Thoracic aorta (tissue), 2 donors: ENCODE measurements around the gene IGFL1. TPM values are rescaled to one million over a fixed set of nuclear protein-coding genes. Genes with fewer than 3 reads are reported as not detected.
"Not testable (repeated sequence)": the region's sequence is repeated elsewhere in the genome, so short reads cannot be mapped to it uniquely, and the experiment has no call there.

Experiments used
- ATAC-seq: fragments of 150-250 bp; one replicate; pipeline ENCODE4 v1.8.0; 2017; ENCODE audit warnings: low read depth; ENCODE audit not compliant: insufficient number of reproducible peaks, low FRiP score
- DNase-seq: peaks from one replicate; pipeline ENCODE4 v3.0.0-alpha.2; 2020; ENCODE audit warnings: low spot score
- H3K27ac ChIP-seq, 2 donors: fragments of 200-600 bp; sonication (generic); 1 replicate in 1 of 2; 2 replicates in 1 of 2; pipeline ENCODE4 v1.5.1; 2016; ENCODE audit warnings: mild to moderate bottlenecking in 2 of 2, moderate library complexity in 2 of 2
- H3K27me3 ChIP-seq: fragments of 200-600 bp; sonication (generic); replicated peaks from 2 replicates; pipeline ENCODE4 v1.6.0; 2016; ENCODE audit warnings: mild to moderate bottlenecking; ENCODE audit not compliant: insufficient read depth
- H3K36me3 ChIP-seq: fragments of 200-600 bp; sonication (generic); one replicate; pipeline ENCODE4 v1.5.1; 2016
- H3K4me1 ChIP-seq, 2 donors: fragments of 200-600 bp; sonication (generic); 1 replicate in 1 of 2; 2 replicates in 1 of 2; pipeline versions ENCODE4 v1.5.1 to v1.6.0; 2016; ENCODE audit warnings: low read depth in 2 of 2, mild to moderate bottlenecking in 1 of 2; ENCODE audit not compliant: control insufficient read depth in 1 of 2
- H3K4me3 ChIP-seq: fragments of 200-600 bp; sonication (generic); 2 replicates; pipeline ENCODE4 v1.5.1; 2016; ENCODE audit warnings: mild to moderate bottlenecking
- H3K9me3 ChIP-seq: fragments of 200-600 bp; sonication (generic); 2 replicates; pipeline ENCODE4 v1.5.1; 2016
- total RNA-seq, 2 donors: library from RNA; depleted of rRNA; stranded (reverse); fragments of >200 nt; gene quantifications; one replicate each; pipeline versions ENCODE4 v1.1.0 to v1.2.3, GENCODE V29; 2016
- TF ChIP-seq, protein P1 (sequence below): fragments of 200-600 bp; sonication (generic); IDR thresholded peaks from one replicate; pipeline ENCODE4 v1.5.1; 2019; ENCODE audit warnings: antibody characterized with exemption

The IGFL1 gene
- total RNA-seq, 2 donors from 2014 or later: not detected

DNA sequence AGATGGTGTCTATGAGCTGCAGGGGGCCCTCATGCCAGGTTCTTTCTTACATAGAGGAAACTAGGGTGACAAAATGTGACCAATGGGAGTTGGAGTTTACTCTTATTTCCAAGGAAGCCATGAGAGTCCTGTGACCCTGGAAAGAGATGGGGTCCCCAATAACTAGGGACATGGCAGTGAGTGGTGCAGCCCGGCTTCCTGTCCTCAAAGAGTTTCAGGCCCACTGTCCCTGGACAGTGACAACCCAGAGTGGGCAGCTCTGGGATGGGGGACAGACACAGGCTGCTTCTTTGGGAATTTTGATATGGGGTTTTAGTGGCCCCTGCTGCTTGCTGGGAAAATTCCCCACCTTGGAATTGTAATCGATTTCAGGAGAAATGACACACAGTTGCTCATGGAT lies 8.4 kb upstream of the IGFL1 start:
- H3K9me3 ChIP-seq: no peaks in the 10 kb centered on the region
- no peaks in the 10 kb centered on the region for H3K27me3 ChIP-seq
- no peak overlapping the region for H3K4me3 ChIP-seq
- H3K27ac ChIP-seq: no peak overlapping the region
- ATAC-seq: no peak
- H3K36me3 ChIP-seq: no peaks in the 10 kb centered on the region
- DNase-seq: no peak
- peaks cover 2 to 20% of the 10 kb centered on the region in 2 donors for H3K4me1 ChIP-seq
- TF ChIP-seq, protein P1, sequence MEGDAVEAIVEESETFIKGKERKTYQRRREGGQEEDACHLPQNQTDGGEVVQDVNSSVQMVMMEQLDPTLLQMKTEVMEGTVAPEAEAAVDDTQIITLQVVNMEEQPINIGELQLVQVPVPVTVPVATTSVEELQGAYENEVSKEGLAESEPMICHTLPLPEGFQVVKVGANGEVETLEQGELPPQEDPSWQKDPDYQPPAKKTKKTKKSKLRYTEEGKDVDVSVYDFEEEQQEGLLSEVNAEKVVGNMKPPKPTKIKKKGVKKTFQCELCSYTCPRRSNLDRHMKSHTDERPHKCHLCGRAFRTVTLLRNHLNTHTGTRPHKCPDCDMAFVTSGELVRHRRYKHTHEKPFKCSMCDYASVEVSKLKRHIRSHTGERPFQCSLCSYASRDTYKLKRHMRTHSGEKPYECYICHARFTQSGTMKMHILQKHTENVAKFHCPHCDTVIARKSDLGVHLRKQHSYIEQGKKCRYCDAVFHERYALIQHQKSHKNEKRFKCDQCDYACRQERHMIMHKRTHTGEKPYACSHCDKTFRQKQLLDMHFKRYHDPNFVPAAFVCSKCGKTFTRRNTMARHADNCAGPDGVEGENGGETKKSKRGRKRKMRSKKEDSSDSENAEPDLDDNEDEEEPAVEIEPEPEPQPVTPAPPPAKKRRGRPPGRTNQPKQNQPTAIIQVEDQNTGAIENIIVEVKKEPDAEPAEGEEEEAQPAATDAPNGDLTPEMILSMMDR: no peak

DNA sequence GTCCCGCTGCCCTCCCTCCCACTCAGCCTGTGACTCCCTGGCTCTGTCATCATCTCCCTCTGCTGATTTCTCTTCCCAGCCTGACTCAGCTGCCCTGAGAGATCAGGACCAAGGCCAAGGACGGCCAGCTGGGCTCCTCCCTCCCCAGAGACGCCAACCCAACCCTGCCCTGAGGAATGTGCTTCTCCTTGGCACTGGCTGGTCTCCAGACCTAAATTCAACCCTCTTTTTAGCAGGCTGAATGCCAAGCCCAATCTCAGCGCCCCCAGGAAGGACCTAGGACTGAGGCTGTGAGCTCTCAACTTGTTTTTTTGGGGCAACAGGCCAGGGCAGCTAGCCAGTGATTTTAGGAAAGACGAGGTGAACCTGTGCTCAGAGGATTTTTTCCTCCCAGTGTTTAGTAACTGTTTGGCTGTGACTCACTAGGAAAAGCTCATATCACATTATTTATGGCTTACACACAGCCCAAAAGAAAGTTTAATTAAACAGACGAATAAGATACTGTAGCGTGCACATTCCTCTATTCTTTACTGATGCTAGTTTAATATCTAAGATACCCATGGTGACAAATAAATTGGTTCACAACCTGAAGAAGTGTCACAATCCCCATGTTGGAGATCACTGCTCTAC lies 7.4 kb upstream of the IGFL1 start:
- Histone ChIP-seq H3K27me3 (no peaks in the 10 kb centered on the region), H3K27ac (no peak overlapping the region), H3K4me3 (no peak overlapping the region), H3K4me1 (peaks cover 2 to 20% of the 10 kb centered on the region in 2 donors), H3K36me3 (no peaks in the 10 kb centered on the region), H3K9me3 (no peaks in the 10 kb centered on the region)
- peak; percentile 30 for DNase-seq
- peak; percentile 50 for ATAC-seq
- TF ChIP-seq, protein P1: no peak

DNA sequence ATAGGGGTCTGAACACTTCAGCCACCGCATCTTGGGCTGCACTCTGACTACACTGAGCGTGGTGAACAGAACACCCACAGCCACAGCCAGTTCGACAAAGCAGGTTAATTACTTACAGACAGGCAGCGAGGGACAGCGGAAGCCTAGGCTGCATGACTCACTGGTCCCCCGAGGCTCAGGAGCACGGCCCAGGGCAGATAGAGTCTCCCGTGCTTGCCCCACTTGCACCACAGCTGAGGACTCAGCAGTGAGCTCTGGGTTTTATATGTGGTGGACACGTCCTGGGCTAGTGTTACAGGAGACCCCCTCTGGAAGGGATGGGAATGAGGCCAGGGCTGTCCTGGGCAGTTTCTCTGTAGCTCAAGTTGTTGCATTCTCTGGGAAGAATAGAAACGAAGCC lies 5.8 kb upstream of the IGFL1 start:
- peaks cover 2 to 20% of the 10 kb centered on the region in 2 donors for H3K4me1 ChIP-seq
- not testable (repeated sequence) for H3K9me3 ChIP-seq, DNase-seq, ATAC-seq, H3K27me3 ChIP-seq, H3K4me3 ChIP-seq, H3K27ac ChIP-seq, H3K36me3 ChIP-seq

DNA sequence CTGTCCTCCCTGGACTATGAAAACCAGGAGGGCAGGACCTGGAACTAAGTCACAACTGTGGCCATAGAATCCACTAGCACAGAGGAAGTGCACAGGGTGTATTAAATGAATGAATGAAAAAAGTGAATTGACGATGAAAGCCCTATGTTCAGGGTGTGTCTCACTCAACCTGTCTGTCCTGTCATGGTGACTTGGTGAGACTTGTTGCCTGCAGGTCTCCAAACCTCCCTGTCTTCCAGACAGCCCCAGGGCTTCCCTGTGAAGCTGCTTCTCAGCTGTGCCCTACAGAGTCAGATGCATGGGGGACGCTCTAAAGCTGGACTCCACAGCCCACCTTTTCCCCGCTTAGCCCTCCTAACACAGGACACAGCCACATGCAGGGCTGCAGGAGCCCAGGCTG lies 4.8 kb upstream of the IGFL1 start:
- H3K4me1 ChIP-seq: peaks cover 2 to 20% of the 10 kb centered on the region in 2 donors
- H3K27ac ChIP-seq: no peak overlapping the region
- H3K27me3 ChIP-seq: no peaks in the 10 kb centered on the region
- no peaks in the 10 kb centered on the region for H3K36me3 ChIP-seq
- H3K9me3 ChIP-seq: no peaks in the 10 kb centered on the region
- DNase-seq: no peak
- TF ChIP-seq, protein P1: no peak
- no peak for ATAC-seq
- no peak overlapping the region for H3K4me3 ChIP-seq

DNA sequence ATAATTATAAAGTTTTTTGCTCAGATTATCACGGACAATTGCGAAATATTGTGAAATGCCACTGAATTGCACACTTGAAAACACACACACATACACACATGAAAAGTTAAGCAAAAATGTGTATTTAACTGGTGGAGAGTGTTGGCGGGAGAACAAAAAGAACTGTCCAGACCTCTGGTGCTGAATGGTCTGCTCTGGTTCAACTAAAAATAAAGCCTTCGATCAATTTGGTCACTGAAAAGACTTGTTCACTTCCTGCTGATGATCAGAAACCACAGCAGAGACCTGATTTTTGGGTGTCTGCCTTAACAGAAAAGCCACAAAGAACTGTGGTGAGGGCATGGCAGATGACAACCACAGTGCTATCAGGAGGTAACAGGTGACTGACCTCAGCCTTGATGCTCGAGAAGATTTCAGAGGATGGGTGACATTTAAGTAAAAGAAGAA lies 4.0 kb upstream of the IGFL1 start:
- Histone ChIP-seq H3K9me3 (no peaks in the 10 kb centered on the region), H3K4me1 (peaks cover 2 to 20% of the 10 kb centered on the region in 2 donors), H3K27ac (no peak overlapping the region), H3K27me3 (no peaks in the 10 kb centered on the region), H3K4me3 (no peak overlapping the region), H3K36me3 (no peaks in the 10 kb centered on the region)
- ATAC-seq (no peak), DNase-seq (no peak)
- TF ChIP-seq, protein P1: no peak

DNA sequence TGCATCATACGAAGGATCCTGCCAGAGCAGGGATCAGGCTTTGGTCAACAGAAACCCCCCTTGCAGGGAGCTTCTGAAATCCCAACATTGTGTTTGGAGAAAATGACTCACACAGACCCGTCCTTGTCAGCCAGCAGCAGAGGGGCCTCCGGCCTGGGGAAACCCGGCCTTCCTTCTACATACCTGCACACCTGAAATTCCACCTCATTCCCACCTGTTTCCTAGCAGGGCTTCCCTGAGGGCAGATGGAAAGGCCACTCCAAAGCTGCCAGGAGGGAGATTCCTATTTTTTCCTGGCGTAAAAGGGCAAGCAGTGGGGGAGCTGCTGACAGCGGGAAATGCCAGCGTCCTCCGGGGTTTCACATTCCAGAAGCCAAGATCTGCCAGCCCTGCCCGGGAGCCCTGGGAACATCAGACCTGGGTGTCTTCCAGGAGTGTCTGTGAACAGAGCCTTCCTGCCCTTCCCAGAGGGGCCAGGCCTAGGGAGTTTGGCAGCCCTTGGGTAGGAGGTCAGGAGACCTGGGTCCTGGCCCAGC lies 3.0 kb upstream of the IGFL1 start:
- Histone ChIP-seq H3K4me3 (no peak overlapping the region), H3K36me3 (no peaks in the 10 kb centered on the region), H3K27ac (no peak overlapping the region), H3K9me3 (no peaks in the 10 kb centered on the region), H3K4me1 (peaks cover 2 to 15% of the 10 kb centered on the region in 2 donors), H3K27me3 (no peaks in the 10 kb centered on the region)
- DNase-seq (no peak), ATAC-seq (no peak)
- TF ChIP-seq, protein P1: no peak
